GM21423 (cell line): ENCODE results near the gene MGME1.
A peak's percentile ranks its signal among the peaks of the same experiment; 100 is the strongest.
"Not testable (repeated sequence)": the region's sequence is repeated elsewhere in the genome, so short reads cannot be mapped to it uniquely, and the experiment has no call there.

ENCODE experiments used
- ATAC-seq: cut with Tn5 transposase; IDR thresholded peaks from one replicate; pipeline ENCODE4 v1.9.1; 2021; ENCODE audit warnings: mild to moderate bottlenecking, moderate library complexity; ENCODE audit not compliant: unreplicated experiment

The MGME1 gene

DNA sequence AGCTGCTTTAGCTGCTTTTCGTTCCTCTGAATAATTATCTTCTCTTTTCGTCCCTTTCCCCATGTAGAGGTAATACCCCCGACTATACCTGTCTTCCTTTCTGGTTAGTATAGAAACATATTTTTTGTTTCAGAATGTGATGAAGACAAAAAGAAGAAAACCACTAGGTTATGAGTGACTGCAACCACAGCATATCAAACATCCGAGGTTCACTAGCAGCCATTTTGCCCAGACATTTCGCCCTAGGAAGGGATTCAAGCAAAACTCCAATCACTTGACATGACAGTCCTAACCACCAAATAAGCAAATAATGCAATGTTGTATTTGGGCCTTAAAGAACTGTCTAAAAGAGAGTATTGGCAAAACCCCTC is 9.6 kb upstream of the MGME1 start:
- no peak for ATAC-seq

DNA sequence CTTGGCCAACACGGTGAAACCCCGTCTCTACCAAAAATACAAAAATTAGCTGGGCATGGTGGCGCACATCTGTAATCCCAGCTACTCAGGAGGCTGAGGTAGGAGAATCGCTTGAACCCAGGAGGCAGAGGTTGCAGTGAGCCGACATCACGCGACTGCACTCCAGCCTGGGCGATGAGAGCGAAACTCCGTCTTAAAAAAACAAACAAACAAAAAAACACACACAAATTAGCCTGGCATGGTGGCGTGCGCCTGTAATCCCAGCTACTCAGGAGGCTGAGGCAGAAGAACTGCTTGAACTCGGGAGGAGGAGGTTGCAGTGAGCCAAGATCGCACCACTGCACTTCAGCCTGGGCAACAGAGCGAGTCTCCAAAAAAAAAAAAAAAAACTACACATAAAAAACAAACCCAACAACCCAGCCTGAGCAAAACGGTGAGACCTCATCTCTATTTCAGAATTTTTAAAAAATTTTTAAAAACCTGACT is 8.4 kb upstream of the MGME1 start:
- ATAC-seq: not testable (repeated sequence)

DNA sequence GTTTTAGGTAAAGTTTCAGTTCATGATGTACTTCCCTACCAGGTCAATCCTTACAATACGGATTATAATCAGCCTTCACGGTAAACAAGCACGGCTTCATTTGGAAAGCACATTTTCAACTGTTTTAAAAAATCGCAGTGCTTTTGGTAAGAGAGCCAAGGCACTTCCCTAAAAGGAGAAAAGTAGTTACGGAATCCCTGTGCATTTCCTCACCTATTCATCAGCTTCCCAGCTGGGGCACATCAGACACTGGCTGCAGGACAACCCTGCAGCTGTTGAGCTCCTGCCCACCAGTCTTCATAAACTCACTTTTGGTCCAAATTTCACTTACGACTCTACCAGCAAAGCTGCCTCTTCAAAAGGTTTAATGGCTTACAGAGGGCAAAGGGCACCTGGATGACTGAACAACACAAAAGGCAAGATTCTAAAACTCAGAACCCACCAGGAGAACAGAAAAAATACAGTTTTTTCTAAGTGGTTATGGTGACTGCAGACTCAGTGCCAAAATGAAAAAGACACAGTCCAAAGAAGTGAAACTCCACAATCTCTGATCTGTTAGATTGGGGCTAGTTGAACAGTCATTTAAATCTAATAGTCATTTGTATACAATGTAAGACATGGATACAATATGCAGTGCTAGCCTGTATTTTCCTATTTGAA is 7.8 kb upstream of the MGME1 start:
- ATAC-seq: no peak

DNA sequence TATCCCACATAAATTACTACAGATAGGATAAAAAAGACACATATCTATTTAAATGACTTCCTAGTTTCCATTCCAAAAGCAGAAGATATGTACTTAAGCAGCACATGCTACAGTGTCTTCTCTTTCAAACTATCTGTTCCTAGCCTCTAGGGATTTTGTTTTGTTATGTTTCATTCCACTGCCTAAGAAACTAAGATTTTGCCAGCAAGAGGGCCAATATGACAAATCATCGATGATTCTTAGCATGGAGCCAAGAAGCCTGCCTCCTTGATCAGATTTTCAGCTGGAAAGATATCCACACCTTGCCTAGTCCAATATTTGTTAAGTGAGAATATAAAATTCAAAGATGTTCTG is 7.3 kb upstream of the MGME1 start:
- no peak for ATAC-seq

DNA sequence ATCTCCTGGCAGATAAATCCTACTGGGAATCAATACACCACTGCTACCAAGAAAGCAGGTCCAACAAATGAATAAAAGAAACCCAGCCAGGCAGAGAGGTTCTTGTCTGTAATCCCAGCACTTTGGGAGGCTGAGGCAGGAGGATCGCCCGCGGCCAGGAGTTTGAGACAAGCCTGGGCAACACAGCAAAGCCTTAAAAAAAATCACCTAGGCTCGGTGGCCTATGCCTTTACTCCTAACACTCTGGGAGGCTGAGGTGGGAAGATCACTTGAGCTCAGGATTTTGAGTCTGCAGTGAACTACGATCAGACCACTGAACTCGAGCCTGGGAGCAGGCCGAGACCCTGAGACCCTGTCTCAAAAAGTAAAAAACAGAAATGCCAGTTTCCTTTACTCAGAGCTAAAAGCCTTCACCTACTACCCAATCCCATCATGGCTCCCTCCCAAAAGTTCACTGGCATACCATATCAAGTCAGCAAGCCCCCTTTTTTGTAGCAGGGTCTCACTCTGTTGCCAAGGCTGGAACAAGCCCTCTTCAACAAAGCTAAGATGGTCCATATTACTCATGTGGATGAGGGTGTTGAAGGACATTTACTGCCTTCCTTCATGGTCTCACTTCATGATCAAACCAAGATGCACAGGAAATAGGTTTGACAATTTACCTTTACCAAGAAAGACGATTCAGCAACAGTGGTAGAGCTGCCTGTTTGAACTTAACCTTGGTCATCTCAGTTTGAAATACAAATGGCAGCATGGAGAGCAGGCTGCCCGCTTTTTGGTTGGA is 5.5 kb upstream of the MGME1 start:
- no peak for ATAC-seq

DNA sequence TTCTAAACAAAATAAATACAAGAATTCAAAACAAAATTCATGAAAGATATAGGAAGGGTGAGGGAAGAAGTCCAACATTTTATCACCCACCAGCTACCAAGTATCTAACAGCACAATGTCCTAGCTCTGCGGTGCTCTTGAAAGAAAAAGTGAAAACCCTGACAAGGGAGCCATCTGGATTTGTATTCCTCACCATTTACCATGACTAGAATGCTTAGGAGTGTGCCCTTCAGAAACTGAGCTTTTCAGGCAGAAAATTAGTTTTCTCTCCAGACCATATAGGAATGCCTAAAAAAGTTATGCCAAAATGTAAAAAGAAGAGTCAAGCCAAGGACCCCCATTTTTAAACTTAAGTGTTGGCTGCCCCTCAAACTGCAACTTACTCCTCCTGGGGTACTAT is 4.7 kb upstream of the MGME1 start:
- no peak for ATAC-seq

DNA sequence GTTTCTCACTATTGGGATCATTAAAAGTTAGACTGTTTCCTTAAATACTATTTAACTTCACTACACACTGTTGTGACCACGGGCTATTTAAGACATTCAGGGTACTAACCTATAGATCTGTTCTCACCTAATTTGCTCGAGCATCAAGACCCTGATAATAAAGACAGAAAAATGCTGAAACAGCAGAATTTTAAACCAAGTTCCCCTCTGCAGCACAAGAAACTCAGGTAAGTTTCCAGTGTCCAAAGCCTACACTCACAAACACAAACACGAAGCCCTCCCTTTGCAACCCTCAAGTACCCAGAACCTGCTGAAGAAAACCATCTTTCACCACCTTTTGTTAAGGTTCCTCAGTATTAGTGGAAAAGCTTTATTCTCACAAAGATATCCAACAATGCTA is 4.2 kb upstream of the MGME1 start:
- ATAC-seq: no peak

DNA sequence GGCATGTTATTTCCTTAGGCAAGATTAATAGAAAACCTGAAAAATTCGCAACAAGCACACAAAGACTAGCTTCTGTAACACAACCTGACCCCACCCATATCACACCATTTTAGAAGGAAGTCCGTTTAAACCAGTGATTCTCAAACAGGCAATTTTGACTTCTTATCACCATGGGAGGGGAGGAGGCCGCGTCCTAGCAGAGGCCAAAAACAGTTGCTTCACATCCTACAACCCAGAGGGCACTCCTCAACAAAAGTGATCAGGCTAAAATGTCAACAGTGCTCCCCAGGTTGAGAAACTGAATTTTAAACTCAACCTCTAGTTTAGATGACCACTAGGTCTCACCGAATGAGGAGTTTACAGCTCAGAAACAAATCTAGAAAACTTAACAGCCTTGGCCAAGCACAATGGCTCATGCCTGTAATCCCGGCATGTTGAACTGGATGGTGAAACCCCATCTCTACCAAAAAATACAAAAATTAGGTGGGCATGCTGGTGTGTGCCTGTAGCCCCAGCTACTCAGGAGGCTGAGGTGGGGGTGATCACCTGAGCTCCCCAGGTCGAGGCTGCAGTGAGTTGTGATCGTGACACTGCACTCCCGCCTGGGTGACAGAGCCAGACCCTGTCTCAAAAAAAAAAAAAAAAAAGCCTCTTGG is 3.6 kb upstream of the MGME1 start:
- ATAC-seq: no peak

DNA sequence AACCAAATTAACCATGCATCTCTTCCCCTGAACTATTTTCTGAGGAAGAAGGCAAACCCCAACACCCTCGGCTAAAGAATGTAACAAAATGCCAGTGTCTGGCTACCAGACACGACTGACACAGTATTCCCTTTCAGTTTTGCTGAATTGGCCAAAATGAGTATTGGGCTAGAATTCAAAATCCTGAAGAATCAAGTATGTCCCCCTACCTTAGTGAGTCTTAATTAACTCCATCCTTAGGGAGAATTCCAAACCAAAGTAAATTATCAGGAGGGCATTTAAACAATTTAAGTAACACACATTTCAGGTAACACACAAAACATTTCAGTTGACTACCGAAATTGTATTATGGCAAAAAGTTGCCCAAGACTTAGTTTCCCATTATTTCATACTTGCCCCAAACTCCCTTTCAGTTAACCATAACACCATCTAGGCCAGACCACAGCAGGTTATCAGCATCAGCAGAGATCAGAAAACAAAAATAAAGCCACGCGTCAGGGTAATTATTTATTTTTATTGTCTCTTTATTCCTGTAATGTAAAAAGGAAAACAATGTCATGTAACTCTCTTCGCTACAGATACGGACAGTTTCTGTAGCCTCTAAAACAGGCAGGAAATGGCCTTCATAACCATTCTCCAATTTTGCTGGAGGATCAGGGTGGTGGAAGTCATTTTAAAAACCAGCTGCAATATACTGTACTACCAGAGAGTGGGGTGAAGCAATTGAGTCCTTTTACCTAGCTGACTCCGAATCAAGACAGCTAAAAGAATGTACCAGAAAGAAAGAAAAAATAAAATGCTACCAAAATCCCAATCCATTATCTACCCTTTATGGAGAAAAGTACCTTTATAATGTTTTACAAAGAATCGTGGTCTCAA is 2.1 kb upstream of the MGME1 start:
- no peak for ATAC-seq

DNA sequence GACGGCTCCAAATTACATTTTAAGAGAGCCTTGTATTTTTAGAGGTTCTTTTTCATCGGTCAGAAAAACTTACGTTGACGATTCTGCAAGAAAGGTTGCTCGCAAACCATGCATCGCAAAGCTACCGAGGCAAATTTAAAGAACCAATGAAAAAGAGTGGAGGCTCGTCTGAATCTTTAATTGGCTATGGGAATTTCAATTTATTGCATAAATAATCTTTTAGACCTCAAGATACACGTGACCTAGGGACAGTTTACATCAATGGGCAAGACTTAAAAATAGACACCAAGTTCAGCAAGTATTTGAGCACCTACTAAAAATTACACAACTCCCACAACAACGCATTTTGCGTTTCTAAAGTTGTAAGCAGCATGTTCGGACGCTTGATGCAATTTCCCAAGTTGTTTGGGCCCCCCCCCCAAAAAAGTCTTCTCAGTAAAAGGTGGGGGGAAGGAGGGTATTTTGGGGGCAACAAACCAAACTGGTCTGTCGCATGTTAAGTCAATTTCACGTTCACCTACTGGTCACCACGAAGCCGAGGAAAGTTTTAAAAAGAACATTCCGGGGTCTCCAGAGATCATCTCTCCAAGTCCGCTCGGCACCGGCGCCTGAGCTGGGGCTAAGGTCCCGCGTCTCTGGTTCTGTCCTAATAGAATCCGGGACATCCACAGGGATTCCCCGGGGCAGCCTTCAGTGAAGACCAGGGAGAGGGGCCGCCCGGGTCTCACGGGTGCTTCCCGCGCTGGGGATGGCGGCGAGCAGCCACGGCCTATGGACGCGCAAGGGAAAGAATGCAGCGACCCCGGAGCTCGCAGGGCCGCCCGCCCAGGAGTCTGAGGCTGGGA is 1.1 kb upstream of the MGME1 start:
- peak; percentile 0 for ATAC-seq

DNA sequence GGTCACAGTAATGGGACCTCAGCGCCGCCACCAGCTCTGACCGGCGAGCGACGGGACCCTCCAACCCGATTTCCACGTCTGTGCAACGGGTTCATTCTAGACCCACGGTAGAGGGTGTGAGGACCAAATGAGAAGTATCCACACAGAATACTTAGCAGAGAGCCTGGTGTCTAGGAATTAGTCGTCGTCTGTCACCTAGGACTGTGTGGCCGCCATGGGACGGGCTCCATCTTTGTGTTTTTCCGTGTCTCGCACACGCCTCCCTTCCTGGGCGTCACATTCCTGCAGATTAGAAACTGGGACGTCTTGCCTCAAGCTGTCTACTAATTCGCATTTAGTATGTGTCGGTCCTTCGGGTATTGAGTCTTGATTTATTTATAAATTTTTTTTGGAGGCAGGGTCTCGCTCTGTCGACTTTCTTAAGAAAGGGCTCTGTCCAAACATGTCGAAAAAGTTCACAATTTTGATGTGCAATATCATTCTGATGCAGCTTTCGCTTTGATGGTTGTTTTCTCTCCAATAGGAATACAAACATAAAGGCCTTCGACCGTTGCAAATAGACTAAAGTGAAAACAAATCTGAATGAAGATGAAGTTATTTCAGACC is 563 bp downstream of the MGME1 start:
- peak; percentile 6 for ATAC-seq

DNA sequence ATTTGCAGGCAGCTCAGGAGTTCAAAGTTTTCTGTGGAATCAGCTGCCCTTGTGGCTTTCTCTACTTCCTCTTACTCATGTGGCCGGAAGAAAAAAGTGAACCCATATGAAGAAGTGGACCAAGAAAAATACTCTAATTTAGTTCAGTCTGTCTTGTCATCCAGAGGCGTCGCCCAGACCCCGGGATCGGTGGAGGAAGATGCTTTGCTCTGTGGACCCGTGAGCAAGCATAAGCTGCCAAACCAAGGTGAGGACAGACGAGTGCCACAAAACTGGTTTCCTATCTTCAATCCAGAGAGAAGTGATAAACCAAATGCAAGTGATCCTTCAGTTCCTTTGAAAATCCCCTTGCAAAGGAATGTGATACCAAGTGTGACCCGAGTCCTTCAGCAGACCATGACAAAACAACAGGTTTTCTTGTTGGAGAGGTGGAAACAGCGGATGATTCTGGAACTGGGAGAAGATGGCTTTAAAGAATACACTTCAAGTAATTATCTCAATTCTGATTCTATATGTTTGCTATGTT is 1.1 kb downstream of the MGME1 start:
- ATAC-seq: no peak

DNA sequence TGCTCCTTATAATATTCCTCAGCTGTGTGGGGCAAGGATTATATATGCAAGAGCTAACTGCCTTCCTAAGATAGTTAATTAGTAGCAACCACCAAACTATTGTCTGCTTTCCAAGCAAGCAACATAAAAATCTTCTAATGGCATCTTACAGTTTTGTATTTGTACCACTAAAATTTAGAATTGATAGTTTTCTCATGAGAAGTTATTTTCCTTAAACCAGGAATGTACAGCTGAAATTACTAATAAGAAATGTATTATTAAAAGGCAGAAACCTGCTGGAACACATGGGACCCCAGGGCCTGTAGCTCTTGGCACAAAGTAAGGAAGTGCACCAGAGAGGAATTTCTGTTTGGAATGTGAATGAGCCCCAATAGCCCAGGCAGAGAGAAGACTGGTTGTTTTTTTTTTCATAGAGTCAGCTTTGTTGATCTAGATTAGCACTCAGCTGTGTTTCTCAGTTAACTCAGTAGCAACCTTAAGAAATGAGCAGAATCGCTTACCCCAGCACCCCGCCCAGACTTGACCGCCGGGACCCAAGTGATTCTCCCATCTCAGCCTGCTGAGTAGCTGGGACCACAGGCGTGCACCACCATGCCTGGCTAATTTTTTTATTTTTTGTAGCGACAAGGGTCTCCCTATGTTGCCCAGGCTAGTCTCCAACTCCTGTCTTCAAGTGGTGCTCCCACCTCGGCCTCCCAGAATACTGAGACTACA is 2.6 kb downstream of the MGME1 start:
- no peak for ATAC-seq

DNA sequence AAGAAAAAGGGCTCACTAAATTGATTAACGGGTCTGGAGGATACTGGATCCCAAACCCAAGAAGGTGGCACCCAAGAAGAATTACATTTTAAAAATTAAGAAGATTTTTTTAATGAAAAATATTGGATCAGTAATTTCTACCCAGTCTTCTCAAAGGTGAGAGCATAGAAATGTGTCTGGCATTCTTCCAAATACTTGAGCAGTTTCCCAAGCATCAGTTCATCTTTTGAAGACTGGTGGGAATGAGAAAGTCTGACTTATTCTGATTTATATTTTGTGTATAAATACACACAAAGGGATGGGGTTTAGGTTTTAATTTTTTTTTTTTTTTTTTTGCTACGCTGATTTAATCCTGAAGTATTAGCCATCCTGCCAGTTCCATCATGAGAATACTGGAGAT is 3.3 kb downstream of the MGME1 start:
- ATAC-seq: no peak

DNA sequence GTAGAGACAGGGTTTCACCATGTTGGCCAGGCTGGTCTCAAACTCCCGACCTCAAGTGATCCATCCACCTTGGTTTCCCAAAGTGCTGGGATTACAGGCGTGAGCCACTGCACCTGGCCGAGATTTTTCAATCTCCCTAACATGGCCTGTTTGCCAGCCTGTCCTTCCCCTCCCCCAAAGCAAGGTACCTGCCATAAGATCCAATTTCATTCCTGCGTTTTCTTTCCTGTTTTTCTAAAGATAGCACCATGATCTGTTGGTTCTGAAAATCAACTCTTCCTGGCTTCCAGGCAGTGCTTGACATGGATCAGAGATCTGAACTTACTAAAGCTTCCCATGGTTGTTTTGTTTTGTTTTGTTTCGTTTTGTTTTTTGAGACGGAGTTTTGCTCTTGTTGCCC is 7.5 kb downstream of the MGME1 start:
- no peak for ATAC-seq

DNA sequence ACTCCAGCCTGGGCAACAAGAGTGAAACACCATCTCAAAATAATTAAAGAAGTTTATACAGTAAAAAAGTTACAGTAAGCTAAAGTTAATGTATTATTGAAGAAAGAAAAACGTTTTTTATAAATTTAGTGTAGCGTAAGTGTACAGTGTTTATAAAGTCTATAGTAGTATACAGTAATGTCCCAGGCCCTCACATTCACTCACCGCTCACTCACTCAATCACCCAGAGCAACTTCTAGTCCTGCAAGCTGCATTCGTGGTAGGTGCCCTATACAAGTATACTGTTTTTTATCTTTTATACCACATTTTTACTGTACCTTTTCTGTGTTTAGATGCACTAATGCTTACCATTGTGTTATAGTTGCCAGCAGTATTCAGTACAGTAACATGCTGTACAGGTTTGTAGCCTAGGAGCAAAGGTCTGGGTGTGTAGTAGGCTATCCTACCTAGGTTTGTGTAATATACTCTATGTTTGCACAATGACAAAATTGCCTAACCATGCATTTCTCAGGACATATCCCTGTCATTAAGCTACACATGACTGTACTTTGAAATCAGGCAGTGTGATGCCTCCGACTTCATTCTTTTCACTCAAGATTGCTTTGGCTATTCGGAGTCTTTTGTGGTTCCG is 16.7 kb downstream of the MGME1 start:
- no peak for ATAC-seq

DNA sequence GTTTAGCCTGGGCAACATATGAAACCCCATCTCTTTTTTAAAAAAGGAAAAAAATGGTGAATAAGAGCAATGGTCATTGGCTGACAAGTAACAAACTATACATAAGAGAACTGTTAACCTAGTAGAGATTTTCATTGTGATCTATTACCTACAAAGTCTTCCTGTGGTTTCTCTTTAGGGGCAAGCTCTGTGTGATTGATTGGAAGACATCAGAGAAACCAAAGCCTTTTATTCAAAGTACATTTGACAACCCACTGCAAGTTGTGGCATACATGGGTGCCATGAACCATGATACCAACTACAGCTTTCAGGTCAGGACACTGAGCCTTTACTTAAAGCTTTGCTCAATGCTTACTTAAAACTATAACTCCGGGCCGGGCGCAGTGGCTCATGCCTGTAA is 19.2 kb downstream of the MGME1 start:
- no peak for ATAC-seq

DNA sequence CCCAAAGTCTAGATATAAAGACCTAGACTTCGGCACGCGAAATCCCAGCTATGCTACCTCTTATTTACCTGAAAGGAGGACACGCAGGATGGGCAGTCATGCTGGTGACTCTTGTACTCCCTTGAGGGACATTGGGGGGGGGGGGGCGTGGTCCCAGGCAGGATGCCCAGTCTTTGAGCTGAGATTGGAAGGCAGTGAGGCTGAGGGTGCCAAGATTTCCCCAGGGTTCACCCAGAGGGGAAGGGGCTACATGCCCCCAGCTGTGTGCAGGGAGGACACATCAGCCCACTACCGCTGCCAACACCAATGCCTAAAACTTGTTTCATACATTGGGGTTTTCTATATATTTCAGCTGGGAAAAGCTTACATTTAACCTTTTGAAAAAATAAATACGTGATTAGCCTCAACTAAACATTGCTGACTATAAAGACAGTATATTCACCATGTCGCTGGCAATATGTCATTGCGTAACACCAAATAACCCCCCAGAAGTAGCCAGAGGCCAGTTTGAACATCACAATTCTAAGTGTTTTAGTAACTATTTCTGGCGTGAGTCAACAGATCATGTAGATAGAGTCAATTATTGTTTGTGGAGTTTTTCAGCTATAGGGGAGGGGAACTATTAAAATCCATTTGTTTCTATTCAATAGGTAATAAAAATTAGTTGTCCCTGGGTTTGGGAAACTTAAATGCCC is 21.6 kb downstream of the MGME1 start:
- ATAC-seq: no peak
